CD4-positive, alpha-beta T cell treated with Interleukin-6 for 4 hours (primary cell): ENCODE data around the gene TLN1.
A peak's percentile ranks its signal among the peaks of the same experiment; 100 is the strongest.

Experiments
- DNase-seq: peaks from one replicate; pipeline ENCODE4 v3.0.0-alpha.2; 2020; ENCODE audit warnings: mixed read lengths

The TLN1 gene

DNA sequence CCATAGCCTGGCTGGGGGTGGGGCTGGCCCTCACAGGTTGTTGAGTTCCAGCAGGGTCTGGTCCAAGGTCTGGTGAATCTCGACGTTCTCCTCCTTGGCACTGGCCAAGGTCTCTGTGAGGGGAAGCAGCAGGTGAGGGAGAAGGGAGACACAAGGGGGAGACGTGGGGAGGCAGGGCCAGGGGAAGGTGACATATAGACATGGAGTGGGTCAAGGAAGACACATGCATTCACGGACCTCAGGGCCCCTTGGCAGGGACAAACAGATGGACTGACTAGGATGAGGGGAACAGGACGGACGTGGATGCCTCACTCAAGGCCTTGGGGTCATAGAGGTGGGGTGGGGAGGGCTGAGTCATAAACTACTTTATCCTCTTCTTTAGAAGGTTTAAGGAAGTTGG is 49.9 kb downstream of the TLN1 start:
- no peak for DNase-seq

DNA sequence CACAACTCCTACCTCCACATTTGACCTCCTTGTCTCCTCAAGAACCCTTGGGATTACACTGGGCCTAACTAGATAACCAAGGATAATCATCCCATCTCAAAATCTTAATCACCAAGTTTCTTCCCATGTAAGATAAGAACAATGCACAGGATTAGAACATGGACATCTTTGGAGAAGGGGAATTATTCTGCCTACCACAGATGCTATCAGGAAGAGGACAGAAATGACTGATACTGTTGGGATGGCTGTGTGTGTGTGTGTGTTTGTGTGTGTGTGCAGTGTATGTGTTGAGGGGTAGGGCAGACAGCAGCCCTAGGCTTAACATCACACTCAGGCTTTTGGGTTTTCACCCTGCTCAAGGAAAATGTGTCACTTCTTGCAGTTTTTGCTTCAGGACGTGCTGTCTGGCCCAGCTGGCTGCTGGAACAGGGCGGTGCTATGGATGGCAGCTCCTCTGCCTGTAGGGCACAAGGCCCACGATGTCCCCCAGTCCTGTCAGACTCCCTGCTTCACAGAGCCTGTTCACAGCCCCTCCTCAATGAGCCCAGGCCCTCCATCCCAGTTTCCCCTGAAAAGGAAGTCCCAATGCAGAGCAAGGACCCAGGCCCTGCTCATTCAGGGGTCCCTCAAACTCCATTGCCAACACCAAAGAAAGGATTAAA is 50.5 kb downstream of the TLN1 start:
- DNase-seq, result no peak

DNA sequence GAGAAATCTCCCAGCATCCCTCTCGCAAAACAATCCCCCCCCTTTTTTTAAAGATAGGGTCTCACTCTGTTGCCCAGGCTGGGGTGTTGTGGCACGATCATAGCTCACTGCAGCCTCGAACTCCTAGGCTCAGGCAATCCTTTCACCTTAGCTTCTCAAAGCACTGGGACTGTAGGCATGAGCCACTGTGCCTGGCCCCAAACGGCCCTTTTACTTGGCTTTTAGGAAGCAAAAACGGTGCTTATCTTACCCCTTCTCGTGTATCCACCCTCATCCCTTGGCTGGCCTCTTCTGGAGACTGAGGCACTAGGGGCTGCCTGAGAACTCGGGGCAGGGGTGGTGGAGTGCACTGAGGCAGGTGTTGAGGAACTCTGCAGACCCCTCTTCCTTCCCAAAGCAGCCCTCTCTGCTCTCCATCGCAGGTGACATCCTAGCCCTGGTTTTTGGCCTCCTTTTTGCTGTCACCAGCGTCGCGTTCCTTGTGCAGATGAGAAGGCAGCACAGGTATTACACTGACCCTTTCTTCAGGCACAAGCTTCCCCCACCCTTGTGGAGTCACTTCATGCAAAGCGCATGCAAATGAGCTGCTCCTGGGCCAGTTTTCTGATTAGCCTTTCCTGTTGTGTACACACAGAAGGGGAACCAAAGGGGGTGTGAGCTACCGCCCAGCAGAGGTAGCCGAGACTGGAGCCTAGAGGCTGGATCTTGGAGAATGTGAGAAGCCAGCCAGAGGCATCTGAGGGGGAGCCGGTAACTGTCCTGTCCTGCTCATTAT is 51.5 kb downstream of the TLN1 start:
- no peak for DNase-seq

DNA sequence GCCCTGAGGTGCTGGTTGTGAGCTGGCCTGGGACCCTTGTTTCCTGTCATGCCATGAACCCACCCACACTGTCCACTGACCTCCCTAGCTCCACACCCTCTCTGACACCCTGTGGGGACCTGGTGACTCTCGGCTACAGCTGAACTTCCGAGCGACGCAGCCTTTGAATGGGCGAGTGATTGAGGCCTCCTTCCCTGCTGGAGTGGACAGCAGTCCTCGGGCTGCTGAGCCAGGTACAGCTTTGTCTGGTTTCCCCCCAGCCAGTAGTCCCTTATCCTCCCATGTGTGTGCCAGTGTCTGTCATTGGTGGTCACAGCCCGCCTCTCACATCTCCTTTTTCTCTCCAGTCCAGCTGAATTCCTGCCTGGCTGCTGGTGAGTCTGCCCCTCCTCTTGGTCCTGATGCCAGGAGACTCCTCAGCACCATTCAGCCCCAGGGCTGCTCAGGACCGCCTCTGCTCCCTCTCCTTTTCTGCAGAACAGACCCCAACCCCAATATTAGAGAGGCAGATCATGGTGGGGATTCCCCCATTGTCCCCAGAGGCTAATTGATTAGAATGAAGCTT is 52.1 kb downstream of the TLN1 start:
- DNase-seq, result no peak

DNA sequence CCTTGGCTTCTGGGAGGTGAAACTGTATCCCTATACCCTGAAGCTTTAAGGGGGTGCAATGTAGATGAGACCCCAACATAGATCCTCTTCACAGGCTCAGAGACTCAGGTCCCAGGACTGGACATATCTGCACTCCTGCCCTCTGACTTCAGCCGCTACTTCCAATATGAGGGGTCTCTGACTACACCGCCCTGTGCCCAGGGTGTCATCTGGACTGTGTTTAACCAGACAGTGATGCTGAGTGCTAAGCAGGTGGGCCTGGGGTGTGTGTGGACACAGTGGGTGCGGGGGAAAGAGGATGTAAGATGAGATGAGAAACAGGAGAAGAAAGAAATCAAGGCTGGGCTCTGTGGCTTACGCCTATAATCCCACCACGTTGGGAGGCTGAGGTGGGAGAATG is 52.9 kb downstream of the TLN1 start:
- DNase-seq, result no peak

DNA sequence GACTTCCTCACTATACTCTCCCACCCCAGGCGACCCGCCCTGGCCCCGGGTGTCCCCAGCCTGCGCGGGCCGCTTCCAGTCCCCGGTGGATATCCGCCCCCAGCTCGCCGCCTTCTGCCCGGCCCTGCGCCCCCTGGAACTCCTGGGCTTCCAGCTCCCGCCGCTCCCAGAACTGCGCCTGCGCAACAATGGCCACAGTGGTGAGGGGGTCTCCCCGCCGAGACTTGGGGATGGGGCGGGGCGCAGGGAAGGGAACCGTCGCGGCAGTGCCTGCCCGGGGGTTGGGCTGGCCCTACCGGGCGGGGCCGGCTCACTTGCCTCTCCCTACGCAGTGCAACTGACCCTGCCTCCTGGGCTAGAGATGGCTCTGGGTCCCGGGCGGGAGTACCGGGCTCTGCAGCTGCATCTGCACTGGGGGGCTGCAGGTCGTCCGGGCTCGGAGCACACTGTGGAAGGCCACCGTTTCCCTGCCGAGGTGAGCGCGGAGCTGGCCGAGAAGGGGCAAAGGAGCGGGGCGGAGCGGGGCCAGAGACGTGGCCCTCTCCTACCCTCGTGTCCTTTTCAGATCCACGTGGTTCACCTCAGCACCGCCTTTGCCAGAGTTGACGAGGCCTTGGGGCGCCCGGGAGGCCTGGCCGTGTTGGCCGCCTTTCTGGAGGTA is 56.1 kb downstream of the TLN1 start:
- peak; percentile 41 for DNase-seq

DNA sequence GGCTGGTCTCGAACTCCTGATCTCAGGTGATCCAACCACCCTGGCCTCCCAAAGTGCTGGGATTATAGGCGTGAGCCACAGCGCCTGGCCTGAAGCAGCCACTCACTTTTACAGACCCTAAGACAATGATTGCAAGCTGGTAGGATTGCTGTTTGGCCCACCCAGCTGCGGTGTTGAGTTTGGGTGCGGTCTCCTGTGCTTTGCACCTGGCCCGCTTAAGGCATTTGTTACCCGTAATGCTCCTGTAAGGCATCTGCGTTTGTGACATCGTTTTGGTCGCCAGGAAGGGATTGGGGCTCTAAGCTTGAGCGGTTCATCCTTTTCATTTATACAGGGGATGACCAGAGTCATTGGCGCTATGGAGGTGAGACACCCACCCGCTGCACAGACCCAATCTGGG is 56.8 kb downstream of the TLN1 start:
- DNase-seq, result no peak

DNA sequence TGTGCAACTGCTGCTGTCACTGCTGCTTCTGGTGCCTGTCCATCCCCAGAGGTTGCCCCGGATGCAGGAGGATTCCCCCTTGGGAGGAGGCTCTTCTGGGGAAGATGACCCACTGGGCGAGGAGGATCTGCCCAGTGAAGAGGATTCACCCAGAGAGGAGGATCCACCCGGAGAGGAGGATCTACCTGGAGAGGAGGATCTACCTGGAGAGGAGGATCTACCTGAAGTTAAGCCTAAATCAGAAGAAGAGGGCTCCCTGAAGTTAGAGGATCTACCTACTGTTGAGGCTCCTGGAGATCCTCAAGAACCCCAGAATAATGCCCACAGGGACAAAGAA is 58.0 kb downstream of the TLN1 start:
- no peak for DNase-seq

DNA sequence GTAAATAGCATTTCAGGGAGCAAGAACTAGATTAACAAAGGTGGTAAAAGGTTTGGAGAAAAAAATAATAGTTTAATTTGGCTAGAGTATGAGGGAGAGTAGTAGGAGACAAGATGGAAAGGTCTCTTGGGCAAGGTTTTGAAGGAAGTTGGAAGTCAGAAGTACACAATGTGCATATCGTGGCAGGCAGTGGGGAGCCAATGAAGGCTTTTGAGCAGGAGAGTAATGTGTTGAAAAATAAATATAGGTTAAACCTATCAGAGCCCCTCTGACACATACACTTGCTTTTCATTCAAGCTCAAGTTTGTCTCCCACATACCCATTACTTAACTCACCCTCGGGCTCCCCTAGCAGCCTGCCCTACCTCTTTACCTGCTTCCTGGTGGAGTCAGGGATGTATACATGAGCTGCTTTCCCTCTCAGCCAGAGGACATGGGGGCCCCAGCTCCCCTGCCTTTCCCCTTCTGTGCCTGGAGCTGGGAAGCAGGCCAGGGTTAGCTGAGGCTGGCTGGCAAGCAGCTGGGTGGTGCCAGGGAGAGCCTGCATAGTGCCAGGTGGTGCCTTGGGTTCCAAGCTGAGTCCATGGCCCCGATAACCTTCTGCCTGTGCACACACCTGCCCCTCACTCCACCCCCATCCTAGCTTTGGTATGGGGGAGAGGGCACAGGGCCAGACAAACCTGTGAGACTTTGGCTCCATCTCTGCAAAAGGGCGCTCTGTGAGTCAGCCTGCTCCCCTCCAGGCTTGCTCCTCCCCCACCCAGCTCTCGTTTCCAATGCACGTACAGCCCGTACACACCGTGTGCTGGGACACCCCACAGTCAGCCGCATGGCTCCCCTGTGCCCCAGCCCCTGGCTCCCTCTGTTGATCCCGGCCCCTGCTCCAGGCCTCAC is 58.6 kb downstream of the TLN1 start, which contains the start of gene CA9:
TSS of gene CA9 (plus strand) at position 797 of the 893 bp plus-strand sequence. CDS start at position 829, 32 bp downstream.
- DNase-seq, result no peak

DNA sequence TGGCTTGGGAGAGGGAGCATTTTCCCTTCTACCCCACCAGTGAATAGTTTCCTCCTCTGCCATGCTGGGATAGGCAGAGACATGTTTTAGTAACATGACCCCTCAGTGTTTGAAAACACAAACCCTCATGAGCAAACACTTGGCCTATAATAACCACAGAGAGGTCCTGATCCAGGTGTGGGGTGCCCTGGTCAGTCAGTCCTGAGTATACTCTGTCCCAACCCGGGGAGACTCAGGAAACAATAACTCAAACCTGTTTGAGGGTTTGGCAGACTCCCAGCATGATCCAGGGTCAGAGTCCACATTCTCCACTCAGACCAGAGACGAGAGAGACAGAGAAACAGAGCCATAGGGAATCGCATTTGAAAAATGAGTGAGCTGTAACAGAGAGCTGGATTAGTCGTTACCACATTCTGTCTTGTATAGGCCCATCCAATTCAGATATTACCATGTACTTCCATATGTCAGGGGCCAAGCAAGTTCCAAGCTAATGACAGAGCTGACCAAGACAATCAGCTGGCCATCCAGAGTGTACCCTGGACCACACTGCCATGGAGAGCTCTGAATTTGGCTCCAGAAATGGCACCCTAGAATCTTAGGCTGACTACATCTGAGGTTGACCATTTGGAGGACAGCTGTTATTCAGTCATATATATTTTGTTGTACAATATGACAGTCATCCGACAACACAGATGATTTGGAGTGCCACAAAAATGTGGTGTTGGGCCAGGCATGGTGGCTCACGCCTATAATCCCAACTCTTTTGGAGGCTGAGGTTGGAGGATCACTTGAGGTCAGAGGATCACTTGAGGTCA is 62.5 kb downstream of the TLN1 start:
- no peak for DNase-seq

DNA sequence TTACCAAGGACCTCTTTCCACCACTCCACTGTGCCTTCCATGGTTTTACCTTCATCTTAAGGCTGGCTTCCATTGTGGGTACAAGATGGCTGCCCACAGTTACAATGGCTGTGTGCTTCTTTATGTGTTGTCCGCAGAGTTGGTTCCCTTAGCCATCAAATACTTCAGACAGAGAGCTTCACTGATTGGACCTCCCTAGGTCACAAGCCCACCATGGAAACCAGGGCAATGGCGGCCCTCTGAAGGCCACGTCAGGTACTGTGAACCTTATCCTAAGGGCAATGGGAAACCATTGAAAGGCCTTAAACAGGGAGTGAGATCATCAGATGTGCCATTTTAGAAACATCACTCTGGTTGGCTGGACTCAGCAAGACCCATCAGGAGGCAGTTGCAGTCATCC is 64.1 kb downstream of the TLN1 start:
- no peak for DNase-seq

DNA sequence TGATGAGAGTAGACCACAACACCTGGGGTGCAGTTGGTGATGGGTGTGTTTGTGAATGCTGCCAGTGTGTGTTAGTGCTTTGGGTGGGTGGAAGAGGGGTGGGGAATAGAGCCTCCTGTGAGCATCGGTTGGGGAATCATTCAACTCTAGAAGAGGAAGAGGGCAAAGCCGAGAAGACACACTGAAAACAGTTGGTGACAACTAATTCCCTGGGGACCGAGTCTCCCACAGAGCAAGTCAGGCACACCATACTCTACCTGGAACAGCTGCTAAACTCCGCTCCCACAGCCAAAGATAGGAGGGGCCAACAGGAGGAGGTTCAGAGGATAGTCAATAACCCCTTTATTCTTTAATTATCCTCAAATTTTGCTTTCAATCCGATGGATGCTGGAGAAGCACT is 65.4 kb downstream of the TLN1 start:
- DNase-seq, result no peak

DNA sequence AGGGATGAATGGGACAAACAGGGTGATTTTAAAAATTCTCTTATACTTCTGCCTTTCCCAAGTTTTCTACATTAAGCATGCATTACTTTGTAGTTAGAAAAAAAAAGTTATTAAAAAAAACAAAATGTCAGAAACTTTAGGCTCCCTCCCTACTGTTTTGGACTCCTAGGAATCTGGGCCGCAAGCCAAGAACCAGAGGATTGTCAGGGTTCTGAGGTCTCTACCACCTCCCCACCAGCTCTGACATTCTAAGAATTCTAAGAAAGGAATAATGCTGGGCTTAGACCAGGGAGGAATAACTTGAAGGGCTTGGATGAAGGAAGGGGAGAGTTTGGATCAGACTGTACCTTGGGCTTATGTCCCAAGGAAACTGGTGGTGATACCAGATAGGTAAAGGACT is 66.0 kb downstream of the TLN1 start:
- no peak for DNase-seq

DNA sequence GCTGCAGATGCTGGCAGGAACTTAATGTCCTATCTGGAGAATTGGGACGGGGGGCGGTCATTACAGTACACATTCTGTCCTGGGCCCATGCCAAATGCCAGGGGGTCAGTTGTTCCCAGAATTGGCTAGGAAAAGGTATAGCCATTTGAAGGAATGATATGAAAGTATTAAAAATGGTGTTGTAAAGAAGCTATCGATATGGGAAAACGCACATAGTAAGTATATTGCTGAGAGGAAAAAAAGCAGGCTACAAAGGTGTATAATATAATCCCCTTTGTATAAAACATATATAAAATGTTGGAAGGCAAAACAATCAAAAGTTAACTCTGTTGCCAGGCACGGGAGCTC is 66.5 kb downstream of the TLN1 start:
- DNase-seq, result no peak

DNA sequence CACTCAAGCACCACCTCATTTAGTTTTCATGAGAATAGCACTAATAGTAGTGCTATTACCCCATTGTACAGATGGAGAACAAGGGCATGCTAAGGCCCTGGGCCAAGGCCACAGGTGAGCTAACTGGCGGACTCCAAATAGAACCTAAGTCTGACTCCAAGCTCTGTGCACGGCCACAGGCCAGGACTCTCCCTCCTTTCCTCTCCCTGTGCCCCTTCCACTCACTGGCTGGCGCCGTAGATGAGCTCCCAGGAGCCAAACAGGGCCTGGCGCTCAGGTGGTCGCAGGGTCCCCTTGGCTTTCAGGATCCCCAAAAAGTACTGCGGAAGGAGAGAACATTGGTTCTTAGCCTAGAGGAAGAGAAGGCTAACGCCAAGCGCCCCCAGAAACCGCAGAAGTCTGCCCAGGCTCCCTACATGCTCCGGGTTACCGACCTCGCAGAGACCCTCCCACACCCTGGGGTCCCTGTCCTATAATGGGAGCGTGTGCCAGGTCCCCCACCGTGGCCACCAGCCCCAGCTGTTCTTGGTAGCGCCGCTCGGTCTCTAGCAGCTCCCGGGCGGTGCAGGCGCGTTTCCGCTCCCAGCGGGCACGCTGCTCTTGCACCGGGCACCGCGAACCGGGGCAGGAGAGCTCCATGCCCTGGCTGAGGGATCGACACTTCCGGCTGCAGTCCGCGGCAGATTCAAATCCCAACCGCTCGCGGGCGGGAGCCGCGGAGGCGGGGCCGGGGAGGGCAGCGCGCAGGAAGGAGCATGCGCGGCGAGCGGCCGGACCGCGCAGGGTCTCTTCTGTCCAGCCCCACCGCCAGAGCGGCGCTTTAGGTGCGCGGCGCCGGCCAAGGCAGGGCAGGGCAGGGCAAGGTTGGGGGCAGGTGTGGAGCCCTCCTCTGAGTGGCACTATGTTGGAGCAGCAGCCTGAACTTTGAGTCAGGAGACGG is 67.2 kb downstream of the TLN1 start, which contains the start of gene ARHGEF39:
TSS of gene ARHGEF39 (minus strand) at position 665 of the 940 bp plus-strand sequence. CDS start at position 639, 26 bp downstream.
- DNase-seq, result peak; percentile 70

DNA sequence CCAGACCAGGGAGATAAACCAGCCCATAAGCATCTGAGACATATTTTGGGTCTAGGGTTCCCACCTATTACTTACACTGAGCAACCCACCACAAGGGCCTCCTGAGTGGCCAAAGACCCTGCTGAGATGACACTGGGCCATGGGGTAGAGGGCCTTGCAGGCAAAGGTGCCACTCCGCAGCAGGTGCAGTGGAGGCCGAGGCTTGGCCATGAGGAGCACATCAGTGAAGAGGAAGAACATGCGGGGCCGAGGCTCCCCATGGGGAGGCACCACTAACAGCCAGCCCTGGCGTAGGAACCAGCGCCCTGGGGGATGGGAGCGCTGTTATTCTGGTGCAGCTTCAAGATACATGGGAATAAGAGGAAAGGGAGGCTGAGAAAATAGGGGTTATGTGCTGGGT is 69.6 kb downstream of the TLN1 start:
- no peak for DNase-seq

DNA sequence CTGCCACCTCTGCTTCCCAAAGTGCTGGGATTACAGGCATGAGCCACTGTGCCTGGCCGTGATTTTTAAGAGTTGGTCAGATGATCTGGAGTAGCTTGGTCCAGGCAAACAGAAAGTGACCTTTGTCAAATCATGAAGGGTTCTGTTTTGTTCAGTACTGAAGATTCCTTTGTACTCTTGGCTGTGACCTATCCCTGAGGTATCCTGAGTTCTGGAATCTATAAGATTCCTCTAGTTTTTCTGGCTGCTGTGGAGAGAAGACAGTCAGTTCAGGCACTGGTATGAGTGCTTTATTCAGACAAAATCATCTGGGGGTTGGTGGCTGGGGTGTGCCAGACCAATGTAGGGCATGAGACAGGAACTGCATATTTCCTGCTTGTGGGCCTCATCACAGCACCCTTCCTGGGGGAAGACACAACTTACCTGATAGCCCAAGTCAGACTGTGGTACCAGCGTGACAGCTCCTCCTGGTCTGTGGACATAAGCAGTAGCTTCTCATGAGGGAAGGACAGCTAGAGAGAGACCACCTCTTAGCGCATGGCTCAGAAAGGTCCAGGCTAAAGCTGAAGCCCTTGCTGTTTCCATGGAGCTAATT is 70.1 kb downstream of the TLN1 start:
- peak; percentile 67 for DNase-seq

DNA sequence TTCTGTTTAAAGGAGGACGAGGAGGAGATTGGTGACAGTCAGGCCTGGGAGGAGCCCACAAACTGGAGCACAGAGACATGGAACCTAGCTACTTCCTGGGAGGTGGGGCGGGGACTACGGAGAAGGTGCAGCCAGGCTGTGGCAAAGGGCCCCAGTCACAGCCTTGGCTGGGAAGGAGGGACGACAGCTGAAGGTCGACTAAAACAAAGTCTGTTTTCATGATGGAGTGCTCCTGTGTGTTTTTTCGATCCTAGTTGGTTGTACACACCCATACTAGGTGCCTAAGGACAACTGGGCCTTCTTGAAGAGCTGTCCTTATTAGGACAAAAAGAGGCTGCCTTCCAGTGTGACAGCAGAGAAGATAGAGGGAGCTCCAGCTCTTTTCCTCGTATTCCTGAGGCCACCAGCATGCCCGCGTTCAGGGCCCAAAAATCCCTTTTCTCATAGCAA is 71.0 kb downstream of the TLN1 start:
- no peak for DNase-seq

DNA sequence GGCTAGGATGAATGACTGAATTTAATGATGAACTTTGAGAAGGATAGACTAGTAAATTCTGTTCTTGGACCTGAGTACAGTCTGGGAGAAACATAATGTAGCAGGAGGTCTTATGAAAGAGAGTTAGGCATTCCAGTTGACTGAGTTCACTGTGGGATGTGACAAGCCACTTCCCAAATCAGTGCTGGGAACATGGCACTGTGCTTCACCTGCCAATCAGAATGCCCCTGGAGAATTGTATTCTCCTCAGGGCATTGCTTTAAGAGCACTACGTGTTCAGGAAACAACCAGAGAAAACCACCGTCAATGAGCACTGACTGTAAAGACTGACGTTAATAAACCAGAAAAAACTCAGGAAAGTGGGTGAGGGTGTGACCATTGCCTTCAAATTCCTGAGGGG is 72.7 kb downstream of the TLN1 start:
- no peak for DNase-seq

DNA sequence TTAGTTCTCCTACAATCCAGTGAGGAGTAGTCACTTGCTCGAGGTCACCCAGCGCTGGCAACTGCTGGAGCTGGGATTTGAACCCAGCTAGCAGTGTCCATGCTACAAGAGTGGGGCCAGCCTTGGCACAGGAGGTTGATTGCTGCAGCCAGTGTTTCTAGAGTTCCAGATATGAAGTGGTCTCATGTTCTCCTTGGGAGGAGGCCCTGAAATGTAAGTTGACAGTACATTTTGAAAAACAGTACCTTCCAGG is 73.1 kb downstream of the TLN1 start:
- peak; percentile 20 for DNase-seq
